Activated T-cell treated with anti-CD3 and anti-CD28 coated beads, Interleukin-2, amount 50 U/mL, for 48 hours (primary cell): ENCODE data around the gene TMEM106C.

Experiments used
- DNase-seq, 2 experiments: peaks; one replicate each; pipeline ENCODE4 v3.0.0-alpha.2; 2020

The TMEM106C gene

GRCh38 chr12:47963340-47964040 is at the start of gene TMEM106C:
TMEM106C (plus strand) TSS chr12:47963596; CDS start chr12:47964237, 641 bp downstream.
- DNase-seq: peak; percentile 92 to 95

- DNase-seq: no peak
Observed at GRCh38 chr12:47920913-47921312, 42.5 kb upstream of the TMEM106C start.

DNA sequence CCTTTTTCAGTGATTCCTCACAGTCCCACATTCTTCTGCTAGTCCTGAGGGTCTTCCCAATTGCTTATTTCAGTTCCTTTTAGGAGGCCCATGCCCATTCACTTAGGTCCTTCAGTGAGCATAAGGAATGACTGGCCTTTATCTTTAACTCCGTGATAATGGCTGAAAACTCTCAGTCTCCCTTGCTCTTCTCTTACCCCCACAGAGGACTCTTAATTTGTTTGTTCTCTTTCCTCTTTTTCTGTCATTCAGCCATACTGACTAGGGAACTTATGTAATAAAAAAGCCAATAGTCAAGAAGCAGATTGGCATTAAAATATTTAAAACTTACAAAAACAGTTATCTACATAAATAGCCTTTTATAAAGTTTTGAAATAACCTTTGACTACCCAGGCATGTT is 41.5 kb upstream of the TMEM106C start:
- no peak for DNase-seq

- DNase-seq: no peak
Observed at GRCh38 chr12:47927346-47927745, 36.0 kb upstream of the TMEM106C start.

DNA sequence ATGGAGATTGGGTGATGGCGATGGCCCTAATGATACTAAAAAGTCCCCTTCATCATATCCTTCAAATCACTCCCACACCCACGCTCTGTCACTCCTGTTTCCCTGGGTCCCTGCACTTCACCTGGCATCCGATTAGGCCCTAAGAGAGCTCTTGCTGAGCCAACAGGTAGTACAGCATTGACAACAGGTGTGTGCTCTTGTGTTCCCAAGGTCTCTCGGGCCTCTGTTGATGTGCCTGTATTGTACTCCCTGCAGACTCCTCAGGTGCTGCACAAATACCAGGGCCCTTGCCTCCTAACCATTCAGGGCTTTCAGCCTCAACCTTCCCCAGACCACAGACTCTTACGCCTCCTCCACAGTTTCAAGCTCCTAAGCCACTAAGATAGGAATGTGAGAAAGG is 32.8 kb upstream of the TMEM106C start:
- no peak for DNase-seq

GRCh38 chr12:47931187-47931586 is 32.2 kb upstream of the TMEM106C start:
- DNase-seq: no peak

DNA sequence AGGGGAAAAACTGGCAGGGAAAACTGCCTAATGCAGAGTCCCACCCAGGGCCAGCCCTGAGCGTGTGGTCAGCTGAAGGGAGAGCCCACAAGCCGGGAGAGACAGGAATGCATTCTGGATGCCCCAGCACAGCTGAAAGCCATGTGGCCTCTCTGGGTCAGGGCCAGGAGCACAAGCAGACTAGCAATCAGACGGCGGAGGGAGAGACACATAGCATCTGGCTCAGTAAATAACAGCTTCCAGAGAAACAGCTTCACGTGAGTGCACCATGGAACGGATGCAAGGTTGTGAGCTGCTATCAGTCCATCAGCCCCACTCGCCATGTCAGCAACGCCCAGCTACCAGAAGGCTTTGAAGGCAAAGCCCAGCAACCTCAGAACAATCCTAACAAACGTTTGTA is 28.2 kb upstream of the TMEM106C start:
- no peak for DNase-seq

- peak in 1 of 2 experiments; percentile 8 for DNase-seq
Observed at GRCh38 chr12:47938093-47938492, 25.3 kb upstream of the TMEM106C start.

DNA sequence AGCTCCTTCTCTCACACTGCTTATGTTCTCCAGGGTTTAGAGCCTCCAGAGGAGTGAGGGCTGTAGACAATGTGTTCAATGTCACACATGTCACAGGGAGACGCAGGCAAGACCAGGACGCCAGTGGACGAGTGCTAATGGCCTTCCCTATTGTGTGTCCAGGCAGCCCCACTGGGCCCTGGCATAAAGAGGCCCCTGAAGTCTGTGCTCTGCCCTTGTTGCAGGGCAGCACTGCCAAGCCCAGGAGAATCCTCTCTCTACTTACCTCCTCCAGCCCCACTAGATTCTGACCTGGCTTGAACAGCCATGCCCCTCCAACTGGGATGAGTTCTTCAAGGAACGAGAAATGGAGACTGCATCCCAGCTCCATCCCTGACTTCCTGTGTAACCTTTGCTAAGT is 24.8 kb upstream of the TMEM106C start:
- DNase-seq: peak in 1 of 2 experiments; percentile 11

- DNase-seq: no peak
Observed at GRCh38 chr12:47939009-47939601, 24.3 kb upstream of the TMEM106C start.

GRCh38 chr12:47940773-47941474 is 22.5 kb upstream of the TMEM106C start:
- DNase-seq: no peak

- no peak for DNase-seq
Observed at GRCh38 chr12:47941475-47941780, 22.0 kb upstream of the TMEM106C start.

- DNase-seq: peak; percentile 49 to 65
Observed at GRCh38 chr12:47941871-47942613, 21.4 kb upstream of the TMEM106C start.

- no peak for DNase-seq
Observed at GRCh38 chr12:47942614-47943225, 20.7 kb upstream of the TMEM106C start.

- DNase-seq: no peak
Observed at GRCh38 chr12:47943623-47944340, 19.6 kb upstream of the TMEM106C start.

DNA sequence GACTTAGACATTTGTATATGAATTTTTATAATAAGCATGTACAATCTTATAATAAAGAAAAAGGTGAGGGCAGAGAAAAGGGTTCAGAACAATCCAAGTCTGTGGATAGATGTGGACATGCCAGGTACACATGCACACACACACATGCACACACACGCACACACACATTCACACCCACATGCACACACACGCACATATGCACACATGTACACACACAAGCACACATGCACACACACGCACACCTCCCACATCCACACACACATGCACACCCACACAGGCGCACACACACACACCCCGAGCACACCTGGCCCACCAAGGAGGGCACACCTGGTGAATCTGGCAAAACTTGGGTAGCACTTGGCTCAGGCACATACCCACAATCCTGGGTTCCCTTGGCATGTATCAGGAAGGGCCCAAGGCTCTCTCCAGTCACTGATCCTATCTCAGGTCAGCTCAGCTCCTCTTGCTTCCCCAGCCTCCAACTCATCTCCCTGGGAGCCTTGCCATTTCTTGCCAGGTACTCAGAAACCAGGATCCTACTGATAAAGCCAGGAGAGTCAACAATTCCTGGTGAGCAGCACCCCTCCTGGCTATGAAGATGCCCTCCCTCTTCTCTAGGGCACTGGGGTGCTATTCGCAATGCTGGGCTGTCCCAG is 18.6 kb upstream of the TMEM106C start:
- DNase-seq: no peak

DNA sequence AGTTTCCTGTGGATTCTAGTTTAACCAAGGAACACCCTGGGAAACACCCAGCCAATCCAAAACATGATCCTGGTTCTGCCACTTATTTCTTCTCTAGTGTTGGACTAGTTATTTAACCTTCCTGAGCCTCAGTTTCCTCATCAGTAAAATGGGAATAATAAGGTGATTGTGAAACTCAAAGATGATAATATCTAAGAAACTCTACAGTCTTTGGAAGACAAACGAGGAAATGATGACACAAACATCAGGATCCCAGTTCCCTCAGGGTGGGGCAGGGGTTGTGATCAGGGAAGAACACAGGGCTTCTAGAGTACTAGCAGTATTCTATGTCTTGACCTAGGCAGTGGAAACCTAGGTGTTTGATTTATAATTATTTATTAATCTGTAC is 18.1 kb upstream of the TMEM106C start:
- DNase-seq: no peak

GRCh38 chr12:47946413-47947323 is 16.7 kb upstream of the TMEM106C start:
- no peak for DNase-seq

GRCh38 chr12:47947341-47947740 is 16.1 kb upstream of the TMEM106C start:
- DNase-seq: no peak

GRCh38 chr12:47949441-47950341 is 13.7 kb upstream of the TMEM106C start:
- peak; percentile 50 to 53 for DNase-seq
